KOPT-K1 (cell line): ENCODE data around the gene PPP2R2C.

Experiments used
- H3K27ac ChIP-seq: fragments of 200-600 bp; sonication (generic); 2 replicates; pipeline ENCODE4 v1.5.1; 2016; ENCODE audit warnings: antibody characterized with exemption, mild to moderate bottlenecking, low read depth, low read length; ENCODE audit not compliant: poor library complexity, severe bottlenecking
- H3K36me3 ChIP-seq: fragments of 200-600 bp; sonication (generic); 2 replicates; pipeline ENCODE4 v1.5.1; 2017; ENCODE audit warnings: antibody characterized with exemption, mild to moderate bottlenecking, low read length, moderate library complexity; ENCODE audit not compliant: insufficient read depth
- H3K9me3 ChIP-seq: fragments of 200-600 bp; sonication (generic); 2 replicates; pipeline ENCODE4 v1.5.1; 2017; ENCODE audit warnings: antibody characterized with exemption, low read length, mild to moderate bottlenecking; ENCODE audit not compliant: insufficient read depth, poor library complexity, severe bottlenecking

PPP2R2C gene

DNA sequence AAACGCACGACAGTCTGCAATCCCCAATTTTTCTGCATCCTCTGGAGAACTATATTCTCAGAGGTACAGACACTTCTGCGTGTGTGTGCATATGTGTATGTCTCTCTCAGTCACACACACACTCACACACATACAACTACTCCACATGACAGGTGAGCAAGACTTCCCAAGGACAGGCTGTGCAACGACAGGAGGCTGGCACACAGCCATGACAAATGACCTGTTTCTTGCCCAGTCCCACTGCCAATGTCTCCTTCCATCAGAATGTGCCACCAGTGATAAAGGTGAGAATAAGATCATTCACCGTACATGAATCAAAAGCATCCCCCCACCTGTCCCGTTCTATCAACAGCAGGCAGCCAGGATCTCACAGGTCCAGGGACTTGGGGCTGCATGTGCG is 52.4 kb downstream of the PPP2R2C start:
- Histone ChIP-seq H3K36me3 (no peaks in the 10 kb centered on the region), H3K9me3 (no peaks in the 10 kb centered on the region), H3K27ac (no peak overlapping the region)

- H3K36me3 ChIP-seq, result no peaks in the 10 kb centered on the region
- H3K27ac ChIP-seq, result no peak overlapping the region
- no peaks in the 10 kb centered on the region for H3K9me3 ChIP-seq
Observed at GRCh38 chr4:6419452-6420028, 52.9 kb downstream of the PPP2R2C start.

GRCh38 chr4:6418193-6418755 is 54.1 kb downstream of the PPP2R2C start:
- no peaks in the 10 kb centered on the region for H3K36me3 ChIP-seq
- H3K27ac ChIP-seq, result no peak overlapping the region
- H3K9me3 ChIP-seq, result peaks cover 9% of the 10 kb centered on the region

- H3K27ac ChIP-seq, result no peak overlapping the region
- H3K9me3 ChIP-seq, result peaks cover 9% of the 10 kb centered on the region
- H3K36me3 ChIP-seq, result no peaks in the 10 kb centered on the region
Observed at GRCh38 chr4:6417516-6418050, 54.8 kb downstream of the PPP2R2C start.

GRCh38 chr4:6416518-6417286 is 55.7 kb downstream of the PPP2R2C start:
- H3K36me3 ChIP-seq, result no peaks in the 10 kb centered on the region
- H3K9me3 ChIP-seq, result peaks cover 9% of the 10 kb centered on the region
- no peak overlapping the region for H3K27ac ChIP-seq

DNA sequence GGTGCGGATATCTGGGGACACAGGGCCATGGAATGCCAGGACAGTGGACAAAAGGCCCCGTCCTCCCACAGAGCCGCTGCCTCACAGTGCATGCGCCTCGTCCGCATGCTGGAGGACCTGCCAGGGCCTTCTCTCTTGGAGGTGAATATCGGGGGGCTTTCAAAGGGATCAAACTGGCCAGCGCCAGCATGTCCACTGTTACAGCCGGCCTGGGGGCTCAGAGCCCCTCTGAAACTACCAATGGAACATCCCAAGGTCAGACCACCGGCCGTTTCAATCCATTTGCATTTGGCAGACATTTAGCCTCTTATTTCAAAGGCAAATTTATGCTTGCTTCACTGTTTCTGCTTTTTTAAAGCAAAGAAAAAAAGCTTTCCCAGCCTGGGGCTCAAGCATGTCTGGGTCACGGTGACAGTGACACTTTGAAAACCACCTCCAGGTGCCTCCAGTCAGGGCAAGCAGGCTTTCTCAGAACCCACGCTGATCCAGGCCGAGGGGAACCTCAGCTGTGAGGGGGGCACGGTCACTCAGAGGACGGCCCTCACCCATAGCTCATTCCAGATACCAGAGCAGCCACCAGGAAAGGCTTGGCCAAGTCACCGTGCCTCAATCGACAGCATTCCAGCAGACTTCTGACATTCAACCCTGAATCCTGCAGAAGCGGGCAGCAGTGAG is 57.2 kb downstream of the PPP2R2C start:
- no peak overlapping the region for H3K27ac ChIP-seq
- H3K9me3 ChIP-seq, result peaks cover 9% of the 10 kb centered on the region
- H3K36me3 ChIP-seq, result no peaks in the 10 kb centered on the region

DNA sequence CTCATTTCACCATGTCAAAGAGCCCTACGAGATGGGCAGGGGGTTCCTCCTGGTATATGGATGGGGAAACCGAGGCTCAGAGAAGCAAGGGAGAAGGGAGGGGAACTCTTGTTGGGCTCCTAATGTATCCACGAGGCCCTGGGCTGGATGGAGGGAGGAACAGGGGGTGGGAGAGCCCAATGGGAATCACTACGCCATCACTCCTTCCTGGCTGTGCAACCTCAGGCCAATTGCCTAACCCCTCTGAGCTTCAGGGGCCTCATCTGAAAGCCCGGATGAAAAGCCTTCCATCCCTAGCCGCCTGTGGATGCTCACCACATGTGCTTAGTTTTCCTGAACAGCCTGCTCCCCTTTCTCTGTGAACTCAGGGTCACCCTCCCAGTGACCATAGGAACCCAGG is 57.8 kb downstream of the PPP2R2C start:
- Histone ChIP-seq H3K9me3 (peaks cover 9% of the 10 kb centered on the region), H3K27ac (no peak overlapping the region), H3K36me3 (no peaks in the 10 kb centered on the region)

GRCh38 chr4:6410664-6411063 is 61.8 kb downstream of the PPP2R2C start:
- Histone ChIP-seq H3K9me3 (peaks cover 9% of the 10 kb centered on the region), H3K36me3 (no peaks in the 10 kb centered on the region), H3K27ac (no peak overlapping the region)

DNA sequence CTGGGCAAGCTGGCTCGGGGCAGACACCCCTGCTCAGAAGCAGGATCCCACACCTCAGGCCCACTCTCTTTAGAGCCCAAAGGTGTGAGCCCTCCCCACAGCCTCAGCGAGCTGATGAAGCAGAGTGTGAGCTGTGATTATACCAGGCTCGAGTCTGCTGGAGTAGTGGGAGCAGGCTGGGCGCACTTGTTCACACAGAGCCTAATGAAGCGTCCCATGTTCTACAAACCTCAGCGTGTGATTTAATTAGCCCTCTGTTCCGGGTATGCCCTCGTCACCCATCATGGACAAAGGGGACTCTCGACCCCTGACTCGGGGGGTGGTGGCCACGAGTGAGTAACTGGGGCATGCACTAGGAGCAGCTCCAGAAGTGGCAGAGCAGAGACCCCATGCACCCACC is 62.3 kb downstream of the PPP2R2C start:
- Histone ChIP-seq H3K27ac (no peak overlapping the region), H3K9me3 (peaks cover 9% of the 10 kb centered on the region), H3K36me3 (no peaks in the 10 kb centered on the region)

DNA sequence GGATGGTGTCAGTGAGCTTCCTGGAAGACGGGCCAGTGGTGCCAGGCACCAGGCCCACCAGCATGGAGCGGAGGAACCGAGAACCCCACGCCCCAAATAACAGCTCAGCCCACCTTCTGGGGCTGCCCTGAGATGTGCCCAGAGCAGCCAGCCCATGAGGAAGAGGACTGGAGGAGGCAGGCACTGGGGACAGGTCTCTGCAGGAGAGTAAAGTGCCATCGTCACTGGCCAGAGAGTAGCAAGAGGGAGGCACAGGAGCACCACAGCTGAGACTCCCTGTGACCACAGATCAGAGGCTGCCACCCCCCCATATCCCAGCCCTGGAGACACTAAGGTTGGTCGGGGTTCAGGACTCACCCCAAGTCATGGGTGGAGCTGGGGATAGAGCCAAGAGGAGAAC is 63.0 kb downstream of the PPP2R2C start:
- no peak overlapping the region for H3K27ac ChIP-seq
- no peaks in the 10 kb centered on the region for H3K36me3 ChIP-seq
- H3K9me3 ChIP-seq, result peaks cover 9% of the 10 kb centered on the region

DNA sequence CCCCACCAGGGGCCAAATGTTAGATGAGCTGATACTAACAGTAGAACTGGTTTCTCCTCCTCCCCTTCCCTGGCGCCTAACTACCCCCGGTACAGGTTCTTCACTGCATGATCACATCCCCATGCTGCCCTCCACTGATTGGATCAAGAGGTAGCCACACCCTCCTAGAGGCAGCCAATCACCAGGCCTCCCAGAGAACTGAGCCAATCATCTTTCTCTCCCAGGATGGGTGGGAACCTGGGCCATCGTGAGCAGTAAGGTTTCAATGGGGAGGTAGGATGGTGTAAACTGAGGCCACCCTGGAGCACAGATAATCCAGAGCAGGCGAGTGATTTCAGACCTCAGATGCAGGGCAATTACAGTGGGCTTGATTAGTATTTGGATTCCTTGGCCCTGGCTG is 64.2 kb downstream of the PPP2R2C start:
- H3K36me3 ChIP-seq, result no peaks in the 10 kb centered on the region
- no peak overlapping the region for H3K27ac ChIP-seq
- no peaks in the 10 kb centered on the region for H3K9me3 ChIP-seq

- H3K36me3 ChIP-seq, result no peaks in the 10 kb centered on the region
- no peaks in the 10 kb centered on the region for H3K9me3 ChIP-seq
- no peak overlapping the region for H3K27ac ChIP-seq
Observed at GRCh38 chr4:6405397-6405706, 67.1 kb downstream of the PPP2R2C start.

GRCh38 chr4:6404611-6405396 is 67.6 kb downstream of the PPP2R2C start:
- H3K9me3 ChIP-seq, result no peaks in the 10 kb centered on the region

DNA sequence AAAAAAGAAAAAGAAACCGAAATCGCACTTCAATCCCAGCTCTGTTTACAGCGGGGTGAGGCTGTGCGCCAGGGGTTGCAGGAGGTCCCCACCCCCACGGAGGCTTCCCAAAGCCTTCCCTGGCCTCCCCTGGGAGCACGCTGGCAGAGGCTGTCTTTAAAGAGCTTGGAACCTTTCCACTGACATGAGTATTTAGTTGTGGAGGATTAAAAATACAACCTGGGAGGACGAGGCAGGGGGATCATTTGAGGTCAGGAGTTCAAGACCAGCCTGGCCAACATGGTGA is 69.1 kb downstream of the PPP2R2C start:
- H3K9me3 ChIP-seq, result no peaks in the 10 kb centered on the region
- H3K36me3 ChIP-seq, result no peaks in the 10 kb centered on the region
- H3K27ac ChIP-seq, result no peak overlapping the region

More at GRCh38 chr4:6404611-6405396, 67.6 kb downstream of the PPP2R2C start:
- Histone ChIP-seq H3K36me3 (no peaks in the 10 kb centered on the region), H3K27ac (no peak overlapping the region)
